Effector memory CD4-positive, alpha-beta T cell (primary cell): ENCODE measurements around the gene NEU4.

Experiments
- DNase-seq, 3 donors: peaks; one replicate each; pipeline ENCODE4 v3.0.0-alpha.2; 2020
- H3K27ac ChIP-seq: 2 replicates; pipeline ENCODE4 v1.7.0; 2013; ENCODE audit warnings: mild to moderate bottlenecking, low read length, moderate library complexity; ENCODE audit not compliant: insufficient read depth, poor library complexity, severe bottlenecking
- H3K27me3 ChIP-seq: replicated peaks from 2 replicates; pipeline ENCODE4 v1.7.0; 2013; ENCODE audit warnings: mild to moderate bottlenecking, low read length; ENCODE audit not compliant: insufficient read depth, control insufficient read depth, poor library complexity, severe bottlenecking
- H3K36me3 ChIP-seq: 2 replicates; pipeline ENCODE4 v1.7.0; 2013; ENCODE audit warnings: mild to moderate bottlenecking, low read length, moderate library complexity; ENCODE audit not compliant: control insufficient read depth, insufficient read depth
- H3K4me1 ChIP-seq: 2 replicates; pipeline ENCODE4 v1.7.0; 2013; ENCODE audit warnings: low read length, mild to moderate bottlenecking; ENCODE audit not compliant: control insufficient read depth, insufficient read depth, poor library complexity, severe bottlenecking
- H3K4me3 ChIP-seq: 2 replicates; pipeline ENCODE4 v1.7.0; 2013; ENCODE audit warnings: low read length, low read depth, mild to moderate bottlenecking; ENCODE audit not compliant: insufficient read depth, poor library complexity, severe bottlenecking
- H3K9me3 ChIP-seq: 2 replicates; pipeline ENCODE4 v1.7.0; 2013; ENCODE audit warnings: mild to moderate bottlenecking, low read length, moderate library complexity; ENCODE audit not compliant: control insufficient read depth

Gene NEU4

DNA sequence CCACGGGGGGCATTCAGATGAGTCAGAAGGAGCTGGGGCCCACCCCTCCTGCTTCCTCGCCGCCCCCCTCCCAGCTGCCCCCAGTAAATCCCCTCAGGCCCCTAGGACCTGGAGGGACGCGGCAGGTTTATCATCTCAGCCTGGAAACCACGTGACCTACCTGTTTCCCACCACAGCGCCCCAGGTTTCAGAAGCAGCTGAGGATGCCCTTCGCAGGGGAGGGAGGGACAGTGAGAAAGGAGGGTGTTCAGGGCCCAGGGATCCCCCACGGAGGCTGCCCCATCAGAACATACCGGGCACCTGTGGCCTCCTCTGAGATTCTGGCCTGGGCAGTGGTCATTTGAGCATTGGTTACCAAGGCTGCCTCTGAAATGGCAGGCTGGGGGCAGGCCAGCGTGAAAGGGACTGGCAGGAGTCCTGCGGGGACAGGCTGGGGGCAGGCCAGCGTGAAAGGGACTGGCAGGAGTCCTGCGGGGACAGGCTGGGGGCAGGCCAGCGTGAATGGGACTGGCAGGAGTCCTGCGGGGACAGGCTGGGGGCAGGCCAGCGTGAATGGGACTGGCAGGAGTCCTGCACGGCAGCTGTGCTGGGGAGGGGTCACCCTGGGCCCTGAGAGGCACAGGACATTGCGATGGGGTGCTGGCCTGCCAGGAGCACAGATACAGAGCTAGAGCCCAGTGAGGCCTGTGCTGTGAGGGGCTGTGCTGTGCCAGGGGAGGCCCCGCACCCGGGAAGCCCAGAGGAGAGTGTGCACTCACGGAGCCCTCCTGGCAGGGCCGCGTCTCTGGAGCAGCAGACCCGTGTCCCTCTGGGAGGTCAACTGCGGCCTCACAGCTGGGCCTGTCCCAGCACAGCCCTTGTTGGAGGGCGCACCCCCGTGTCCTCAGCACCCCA is 1.6 kb downstream of the NEU4 start:
- H3K4me3 ChIP-seq, result no peak overlapping the region
- no peaks in the 10 kb centered on the region for H3K27me3 ChIP-seq
- H3K4me1 ChIP-seq, result peaks cover 8% of the 10 kb centered on the region

DNA sequence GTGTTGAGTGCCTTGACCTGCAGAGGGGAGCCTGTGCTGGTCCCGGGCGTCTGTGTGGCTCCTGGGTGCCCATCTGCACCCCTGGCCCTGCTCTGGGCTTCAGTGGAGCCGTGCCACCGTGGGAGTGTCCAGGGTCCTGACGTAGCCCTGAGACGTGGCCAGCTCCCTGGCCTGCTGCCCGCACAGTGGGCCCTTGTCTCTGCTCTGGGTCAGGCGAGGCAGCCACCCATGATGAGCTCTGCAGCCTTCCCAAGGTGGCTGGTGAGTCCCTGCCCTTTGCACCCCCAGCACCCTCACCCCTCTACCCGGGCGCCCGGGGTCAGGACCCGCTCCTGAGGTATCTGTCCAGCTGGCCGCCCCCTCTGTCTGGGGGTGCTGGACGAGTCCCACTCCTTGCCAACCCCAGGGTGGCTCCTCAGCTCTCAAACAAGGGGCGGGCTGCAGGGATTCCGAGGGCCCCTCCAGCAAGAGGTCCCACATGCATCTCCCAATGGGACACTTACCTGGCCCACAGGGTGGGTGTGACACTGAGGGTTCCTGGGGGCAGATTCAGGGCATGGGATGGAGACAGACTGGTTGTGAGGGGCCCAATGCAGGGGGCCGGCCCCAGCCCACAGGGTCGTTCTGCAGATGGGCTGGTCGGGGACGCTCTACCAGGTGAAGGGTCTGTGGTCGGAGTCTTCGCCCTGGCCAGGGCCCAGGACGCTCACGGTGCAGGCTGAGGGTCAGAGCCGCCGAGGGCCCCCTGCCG is 2.4 kb downstream of the NEU4 start:
- DNase-seq, result no peak
- Histone ChIP-seq H3K27ac (no peak overlapping the region), H3K9me3 (no peaks in the 10 kb centered on the region), H3K27me3 (no peaks in the 10 kb centered on the region), H3K36me3 (no peaks in the 10 kb centered on the region), H3K4me1 (peaks cover 8% of the 10 kb centered on the region), H3K4me3 (no peak overlapping the region)

More for the DNA sequence above, 1.6 kb downstream of the NEU4 start:
- DNase-seq, result no peak
- H3K27ac ChIP-seq, result no peak overlapping the region
- no peaks in the 10 kb centered on the region for H3K36me3 ChIP-seq
- no peaks in the 10 kb centered on the region for H3K9me3 ChIP-seq

DNA sequence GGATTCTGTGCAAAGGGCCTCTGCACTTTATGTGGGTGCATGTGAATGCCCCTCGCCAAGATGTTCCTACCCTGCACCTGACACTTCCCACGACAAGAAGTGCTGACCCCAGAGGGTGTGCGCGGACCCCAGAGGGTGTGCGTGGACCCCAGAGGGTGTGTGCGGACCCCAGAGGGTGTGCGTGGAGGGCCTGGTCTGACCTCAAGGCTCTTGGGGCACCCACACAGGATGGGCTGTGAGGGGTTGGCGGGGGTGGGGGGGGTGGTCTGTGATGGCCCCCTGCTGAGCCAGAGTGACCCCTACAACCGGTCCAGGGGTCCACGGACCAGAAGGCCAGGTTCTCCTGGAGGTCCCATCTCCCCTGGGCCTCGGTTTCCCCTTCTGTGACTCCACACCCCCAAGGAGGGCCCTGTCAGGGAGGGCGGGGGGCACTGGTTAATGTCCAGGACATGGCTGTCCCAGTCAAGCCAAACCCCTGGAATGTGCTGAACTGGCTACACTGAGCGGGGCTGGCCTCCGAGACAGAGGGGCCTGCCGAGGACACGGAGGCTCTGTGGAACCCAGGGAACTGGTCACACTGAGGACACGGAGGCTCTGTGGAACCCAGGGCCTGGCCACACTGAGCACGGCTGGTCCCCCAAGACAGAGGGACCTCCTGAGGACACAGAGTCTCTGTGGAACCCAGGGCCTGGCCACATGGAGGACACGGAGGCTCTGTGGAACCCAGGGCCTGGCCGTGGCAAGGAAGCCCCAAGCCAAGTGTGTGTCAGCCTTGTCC is 3.1 kb downstream of the NEU4 start:
- Histone ChIP-seq H3K9me3 (no peaks in the 10 kb centered on the region), H3K4me3 (no peak overlapping the region), H3K27ac (no peak overlapping the region), H3K4me1 (peaks cover 8% of the 10 kb centered on the region), H3K27me3 (no peaks in the 10 kb centered on the region), H3K36me3 (no peaks in the 10 kb centered on the region)
- DNase-seq, result no peak

DNA sequence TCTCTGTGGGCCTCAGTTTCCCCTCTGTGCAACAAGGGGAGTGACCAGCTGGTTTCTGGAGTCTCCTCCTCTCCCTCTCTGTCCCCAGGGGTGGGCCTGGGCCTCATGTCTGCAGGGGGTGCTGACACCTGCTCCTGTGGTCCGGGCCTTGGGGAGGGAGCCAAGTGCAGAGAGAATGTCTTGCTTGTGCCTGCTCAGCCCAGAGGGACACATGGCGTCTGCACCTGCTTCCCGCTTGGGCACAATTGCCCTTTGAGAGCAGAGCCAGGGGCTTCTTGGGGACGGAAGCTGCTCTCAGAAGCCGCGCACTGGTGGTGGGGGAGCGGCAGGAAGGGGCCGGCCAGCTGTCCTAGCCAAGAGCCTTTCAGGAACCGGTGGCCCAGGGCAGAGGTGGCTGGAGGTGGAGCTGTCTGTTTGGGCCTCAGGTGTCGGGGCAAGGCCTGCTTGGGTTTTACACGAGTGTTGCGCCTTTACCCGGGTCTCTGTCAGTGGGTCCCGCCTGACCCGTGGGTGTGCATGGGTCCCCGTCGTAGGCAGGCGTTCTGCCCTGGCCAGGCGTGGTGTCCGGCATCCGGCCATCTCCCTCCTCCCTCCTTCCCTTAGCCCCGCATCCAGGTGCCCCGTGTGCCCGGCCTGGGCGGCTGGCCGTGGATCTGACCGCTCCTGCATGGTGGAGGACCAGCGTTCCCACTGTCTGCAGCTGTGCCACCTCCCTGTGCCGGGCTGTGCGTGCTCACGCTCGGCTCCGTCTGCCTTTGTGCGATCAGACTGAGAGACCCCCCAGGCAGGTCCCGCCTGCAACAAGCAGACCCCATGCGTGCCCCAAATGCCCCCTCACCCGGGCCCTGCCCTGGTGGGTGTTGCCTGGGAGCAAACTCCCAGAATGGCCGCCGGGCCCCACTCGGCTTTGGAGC is 4.0 kb downstream of the NEU4 start:
- Histone ChIP-seq H3K27ac (no peak overlapping the region), H3K9me3 (no peaks in the 10 kb centered on the region), H3K4me1 (peaks cover 13% of the 10 kb centered on the region), H3K27me3 (no peaks in the 10 kb centered on the region), H3K4me3 (no peak overlapping the region), H3K36me3 (no peaks in the 10 kb centered on the region)
- DNase-seq, result no peak

DNA sequence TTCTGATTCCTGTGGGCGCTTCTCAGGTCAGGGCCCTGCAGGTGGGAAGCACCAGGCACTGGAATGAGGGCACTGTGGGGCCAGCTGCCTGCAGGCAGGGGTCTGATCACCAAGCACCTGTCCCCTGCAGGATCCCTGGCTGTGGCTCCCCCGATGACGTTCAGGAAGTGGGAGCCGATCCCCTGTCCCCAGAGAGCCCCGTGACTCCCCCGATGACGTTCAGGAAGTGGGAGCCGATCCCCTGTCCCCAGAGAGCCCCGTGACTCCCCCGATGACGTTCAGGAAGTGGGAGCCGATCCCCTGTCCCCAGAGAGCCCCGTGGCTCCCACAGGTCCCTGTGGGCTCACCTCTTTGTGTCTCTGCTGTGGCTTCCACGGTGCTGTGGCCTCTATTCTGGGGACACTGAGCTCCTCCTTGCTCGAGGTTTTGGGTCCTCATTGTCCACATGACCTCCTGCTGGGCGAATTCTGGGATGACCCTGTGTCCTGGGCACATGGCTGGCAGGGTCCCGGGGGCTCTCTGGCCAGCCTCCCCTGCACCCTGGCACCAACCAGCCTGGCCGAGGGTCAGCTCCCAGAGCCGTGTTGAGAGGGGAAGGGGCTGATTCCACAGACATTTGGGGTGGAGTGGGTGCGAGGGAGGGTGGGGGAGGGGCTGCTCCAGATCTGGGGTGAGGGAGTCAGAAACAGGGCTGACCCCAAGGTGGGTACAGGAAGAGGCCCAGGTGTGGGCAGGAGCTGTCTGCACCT is 4.8 kb downstream of the NEU4 start:
- Histone ChIP-seq H3K36me3 (no peaks in the 10 kb centered on the region), H3K27me3 (no peaks in the 10 kb centered on the region), H3K9me3 (no peaks in the 10 kb centered on the region), H3K4me1 (peaks cover 13% of the 10 kb centered on the region), H3K4me3 (no peak overlapping the region), H3K27ac (no peak overlapping the region)
- peak; percentile 20 to 58 (median 25) for DNase-seq

DNA sequence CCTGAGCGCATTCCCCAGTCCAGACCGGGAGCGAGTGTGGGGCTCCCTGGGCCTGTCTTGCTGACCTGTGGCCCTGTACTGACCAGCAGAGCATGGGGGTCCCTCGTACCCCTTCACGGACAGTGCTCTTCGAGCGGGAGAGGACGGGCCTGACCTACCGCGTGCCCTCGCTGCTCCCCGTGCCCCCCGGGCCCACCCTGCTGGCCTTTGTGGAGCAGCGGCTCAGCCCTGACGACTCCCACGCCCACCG is 5.3 kb downstream of the NEU4 start:
- H3K9me3 ChIP-seq, result no peaks in the 10 kb centered on the region
- H3K4me3 ChIP-seq, result no peak overlapping the region
- H3K27me3 ChIP-seq, result no peaks in the 10 kb centered on the region
- no peak overlapping the region for H3K27ac ChIP-seq
- peaks cover 13% of the 10 kb centered on the region for H3K4me1 ChIP-seq
- no peak for DNase-seq
- no peaks in the 10 kb centered on the region for H3K36me3 ChIP-seq

DNA sequence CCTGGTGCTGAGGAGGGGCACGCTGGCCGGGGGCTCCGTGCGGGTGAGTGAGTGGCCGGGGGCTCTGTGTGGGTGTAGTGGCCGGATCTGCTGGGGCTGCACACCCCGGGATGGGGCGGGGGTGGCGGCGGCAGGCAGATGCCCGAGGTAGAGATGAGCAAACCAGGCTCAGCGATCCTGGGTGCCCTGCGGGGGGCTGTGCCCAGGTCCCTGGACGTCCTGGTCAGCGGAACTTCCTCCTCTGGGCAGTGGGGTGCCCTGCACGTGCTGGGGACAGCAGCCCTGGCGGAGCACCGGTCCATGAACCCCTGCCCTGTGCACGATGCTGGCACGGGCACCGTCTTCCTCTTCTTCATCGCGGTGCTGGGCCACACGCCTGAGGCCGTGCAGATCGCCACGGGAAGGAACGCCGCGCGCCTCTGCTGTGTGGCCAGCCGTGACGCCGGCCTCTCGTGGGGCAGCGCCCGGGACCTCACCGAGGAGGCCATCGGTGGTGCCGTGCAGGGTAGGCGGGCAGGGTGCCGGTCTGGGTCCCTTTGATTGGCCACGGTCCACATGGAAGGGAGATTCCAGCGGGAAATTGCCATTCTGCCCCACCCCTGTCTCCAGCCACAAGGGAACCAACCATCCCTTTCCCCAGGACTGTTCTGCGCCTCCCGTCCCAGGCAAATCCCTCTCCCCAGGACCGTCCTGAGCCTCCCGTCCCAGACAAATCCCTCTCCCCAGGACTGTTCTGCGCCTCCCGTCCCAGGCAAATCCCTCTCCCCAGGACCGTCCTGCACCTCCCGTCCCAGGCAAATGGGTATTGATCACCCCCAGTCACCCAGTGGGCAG is 5.9 kb downstream of the NEU4 start:
- no peaks in the 10 kb centered on the region for H3K27me3 ChIP-seq
- no peaks in the 10 kb centered on the region for H3K36me3 ChIP-seq
- H3K9me3 ChIP-seq, result no peaks in the 10 kb centered on the region
- H3K4me3 ChIP-seq, result no peak overlapping the region
- H3K27ac ChIP-seq, result no peak overlapping the region
- peaks cover 13% of the 10 kb centered on the region for H3K4me1 ChIP-seq
- DNase-seq, result no peak

DNA sequence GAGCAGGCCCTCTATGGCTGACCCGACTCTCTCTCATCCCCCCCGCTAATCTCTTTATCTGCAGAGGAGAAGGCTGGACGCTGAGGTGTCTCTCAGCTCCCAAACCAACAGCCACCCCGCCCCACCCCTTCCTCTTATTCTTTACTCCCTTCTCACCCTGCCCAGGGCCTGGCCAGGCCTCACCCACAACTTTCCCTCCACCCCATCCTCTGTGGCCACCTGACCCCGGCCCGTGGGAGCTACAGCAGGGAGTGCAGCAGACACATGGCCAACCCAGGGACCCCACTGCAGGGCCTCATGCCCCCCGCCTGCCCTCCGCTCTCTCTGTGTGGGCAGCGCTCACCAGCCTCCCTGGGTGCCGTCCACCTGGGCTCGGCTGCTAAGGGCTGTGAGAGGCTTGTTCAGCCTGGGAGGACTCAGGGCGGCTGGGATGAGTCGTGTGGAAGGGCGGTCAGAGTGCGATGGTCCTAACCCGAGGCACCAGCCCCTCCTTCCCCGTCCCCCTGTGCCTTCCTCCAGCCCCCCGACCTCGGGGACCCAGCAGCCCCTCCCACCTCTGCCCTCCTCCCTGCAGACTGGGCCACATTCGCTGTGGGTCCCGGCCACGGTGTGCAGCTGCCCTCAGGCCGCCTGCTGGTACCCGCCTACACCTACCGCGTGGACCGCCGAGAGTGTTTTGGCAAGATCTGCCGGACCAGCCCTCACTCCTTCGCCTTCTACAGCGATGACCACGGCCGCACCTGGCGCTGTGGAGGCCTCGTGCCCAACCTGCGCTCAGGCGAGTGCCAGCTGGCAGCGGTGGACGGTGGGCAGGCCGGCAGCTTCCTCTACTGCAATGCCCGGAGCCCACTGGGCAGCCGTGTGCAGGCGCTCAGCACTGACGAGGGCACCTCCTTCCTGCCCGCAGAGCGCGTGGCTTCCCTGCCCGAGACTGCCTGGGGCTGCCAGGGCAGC is 6.8 kb downstream of the NEU4 start:
- DNase-seq, result no peak
- Histone ChIP-seq H3K4me3 (no peak overlapping the region), H3K9me3 (no peaks in the 10 kb centered on the region), H3K36me3 (no peaks in the 10 kb centered on the region), H3K4me1 (peaks cover 13% of the 10 kb centered on the region), H3K27me3 (no peaks in the 10 kb centered on the region), H3K27ac (no peak overlapping the region)
